Measurements from ENCODE around the gene IGF2BP3. TPM values are rescaled to one million over a fixed set of nuclear protein-coding genes. Genes with fewer than 3 reads are reported as not detected.
"Not testable (repeated sequence)": the region's sequence is repeated elsewhere in the genome, so short reads cannot be mapped to it uniquely, and the experiment has no call there.

Gene IGF2BP3
- 132 and 139 TPM in 2 replicates for total RNA-seq (2021)
- percentile 98 among the genes with signal in this experiment for Bru-seq, nascent RNA
- percentile 98 among the genes with signal in this experiment for BruChase-seq, experiment 1, labeled RNA remaining after a 2-hour chase
- BruChase-seq, experiment 2, labeled RNA remaining after a 6-hour chase = percentile 93 among the genes with signal in this experiment
- long read RNA-seq, partial matches to known transcripts = 1 of 15 reads
- long read RNA-seq, other reads (novel, unspliced or antisense) = 14 of 15 reads

DNA sequence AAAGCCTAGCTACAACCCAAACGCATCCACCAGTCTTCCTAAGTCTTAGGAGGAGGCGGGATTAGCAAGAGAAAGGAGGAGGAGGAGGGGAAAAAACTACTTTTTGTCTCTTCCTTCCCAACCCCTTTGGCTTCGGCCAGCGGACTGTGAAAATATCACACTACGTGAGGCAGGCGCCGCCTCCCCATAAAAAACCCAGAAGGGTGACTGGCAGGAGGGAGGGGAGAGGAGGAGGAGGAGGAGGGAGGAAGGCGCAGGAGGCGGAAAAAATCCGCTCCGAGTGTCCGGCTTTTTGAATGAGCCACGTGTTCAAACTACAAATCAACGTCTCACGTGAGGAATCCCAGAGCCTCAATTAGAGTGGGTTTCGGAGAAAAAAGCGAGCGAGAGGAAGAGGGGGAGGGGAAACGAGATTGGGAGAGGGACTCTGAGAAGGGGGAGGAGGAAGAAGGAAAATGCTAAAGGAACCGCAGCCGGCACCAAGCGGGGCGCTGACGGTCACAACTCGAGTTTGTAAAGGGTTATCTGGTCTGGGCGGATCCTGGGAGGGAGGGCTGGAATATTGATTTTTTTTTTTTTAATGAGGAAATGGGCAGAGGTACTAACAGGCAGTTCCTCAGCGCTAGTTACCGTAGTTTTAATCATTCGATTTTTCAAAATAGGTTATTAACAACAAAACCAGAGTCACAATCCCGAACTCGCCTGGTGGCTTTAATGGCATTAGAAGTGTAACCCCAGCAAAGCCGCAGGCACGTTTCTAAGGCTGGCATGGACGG lies at the start of gene IGF2BP3:
IGF2BP3 (minus strand) TSS at position 162 of the 776 bp plus-strand sequence. CDS start 381 bp downstream, outside the sequence.
- Histone ChIP-seq H3K4me2 (peak within 1 kb of the TSS; percentile 99), H4K20me1 (ENCODE audit: insufficient read depth) (no peaks in the 10 kb centered on the region), H3K27ac (peak within 1 kb of the TSS; percentile 92), H3K36me3 (ENCODE audit: low read depth) (peaks cover 9% of the 10 kb centered on the region; the same call in 1 of the 2 replicates), H3F3A (ENCODE audit: insufficient read depth, low read depth) (peaks cover 45% of the 10 kb centered on the region), H3K9me2 (ENCODE audit: insufficient read depth) (no peaks in the 10 kb centered on the region), H2AFZ (peak within 1 kb of the TSS; percentile 78), H3K9me3 (ENCODE audit: insufficient read depth, low read depth) (no peaks in the 10 kb centered on the region), H3K4me3 (peak within 1 kb of the TSS; percentile 73), H3K79me2 (ENCODE audit: low read depth) (peaks cover 76% of the 10 kb centered on the region), H3K4me1 (replicated peaks; ENCODE audit: insufficient read depth) (peaks cover 36% of the 10 kb centered on the region), H3K27me3 (ENCODE audit: insufficient read depth, low read depth) (no peaks in the 10 kb centered on the region)
- POLR2A ChIA-PET (ENCODE audit: unreplicated experiment) = interaction anchor here (0.6 to 0.9 kb wide), 4 partner anchors 52 to 910 kb away, joined by 3 to 5 read pairs (median 4); partner anchors contain the start of gene TRA2A
- CTCF ChIA-PET = interaction anchor here (0.5 to 0.7 kb wide), 2 partner anchors 585 to 905 kb away, joined by 3 to 11 read pairs; no protein-coding TSS in a partner anchor
- peak; percentile 97 to 98 for DNase-seq
- TF ChIP-seq EZH2 (IDR thresholded peaks at IDR 0.05; ENCODE audit: low read depth) = no peak
- TF ChIP-seq CTCF (conservative IDR thresholded peaks at IDR 0.05) = 0 out of 2 replicates have a peak, but pooled peaks have one; percentile 18
- no TSS peak for BruUV-seq (replicated peaks)
- intact Hi-C loops (cut with micrococcal nuclease; ENCODE audit: unreplicated experiment) = loop anchor here (1.0 to 10.0 kb wide), 6 partner anchors 60 to 1104 kb away; partner anchors contain the start of genes PALS2, STK31 and TOMM7

DNA sequence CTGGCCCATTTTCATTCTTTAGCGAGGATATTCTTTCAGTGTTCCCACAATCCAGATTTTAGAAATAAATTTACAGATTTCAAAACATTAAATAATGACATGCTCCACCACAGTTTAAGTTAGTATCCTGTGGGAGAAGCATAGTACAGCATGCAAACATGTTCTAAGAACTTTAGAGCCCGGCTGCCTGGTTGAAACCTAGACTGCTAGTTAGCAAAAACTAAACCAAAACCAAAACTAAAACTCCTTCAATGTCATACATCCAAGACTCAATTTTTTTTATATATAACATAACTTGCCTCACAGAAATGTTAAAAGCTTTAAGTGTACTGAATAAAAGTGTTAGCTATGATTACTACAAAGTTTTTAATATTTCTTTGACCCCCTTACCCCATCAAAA lies 44.5 kb upstream of the IGF2BP3 start:
- ChIA-PET POLR2A (ENCODE audit: unreplicated experiment) (interaction anchor here (0.6 to 0.7 kb wide), 2 partner anchors 100 to 253 kb away, joined by 3 to 16 read pairs; no protein-coding TSS in a partner anchor), CTCF (interaction anchor here (0.6 to 0.7 kb wide), 2 partner anchors 121 to 1567 kb away, joined by 4 to 7 read pairs; no protein-coding TSS in a partner anchor)
- no TSS peak for BruUV-seq (replicated peaks)
- intact Hi-C loops (cut with micrococcal nuclease; ENCODE audit: unreplicated experiment) = no loop called here
- Histone ChIP-seq H2AFZ (no peak overlapping the region), H3K4me3 (no peak overlapping the region), H4K20me1 (ENCODE audit: insufficient read depth) (peaks cover 90% of the 10 kb centered on the region), H3K9me3 (ENCODE audit: insufficient read depth, low read depth) (no peaks in the 10 kb centered on the region), H3K79me2 (ENCODE audit: low read depth) (peaks cover 84% of the 10 kb centered on the region), H3K9me2 (ENCODE audit: insufficient read depth) (no peaks in the 10 kb centered on the region), H3K36me3 (ENCODE audit: low read depth) (peaks cover 91% of the 10 kb centered on the region), H3F3A (ENCODE audit: insufficient read depth, low read depth) (peaks cover 63% of the 10 kb centered on the region), H3K4me2 (no peak overlapping the region), H3K27ac (no peak overlapping the region), H3K27me3 (ENCODE audit: insufficient read depth, low read depth) (no peaks in the 10 kb centered on the region), H3K4me1 (replicated peaks; ENCODE audit: insufficient read depth) (no peaks in the 10 kb centered on the region)
- DNase-seq = no peak
- TF ChIP-seq CTCF (conservative IDR thresholded peaks at IDR 0.05) (no peak), EZH2 (IDR thresholded peaks at IDR 0.05; ENCODE audit: low read depth) (no peak)

GRCh38 chr7:23513746-23514145 lies 43.5 kb upstream of the IGF2BP3 start:
- H2AFZ ChIP-seq; H3K9me2 ChIP-seq (ENCODE audit: insufficient read depth); H3K4me1 ChIP-seq (replicated peaks; ENCODE audit: insufficient read depth); H3K9me3 ChIP-seq (ENCODE audit: insufficient read depth, low read depth); H3K27ac ChIP-seq; POLR2A ChIA-PET (ENCODE audit: unreplicated experiment); H3K4me2 ChIP-seq; intact Hi-C loops (cut with micrococcal nuclease; ENCODE audit: unreplicated experiment); H3K27me3 ChIP-seq (ENCODE audit: insufficient read depth, low read depth); BruUV-seq (replicated peaks); H3K4me3 ChIP-seq: not testable (repeated sequence)
- CTCF ChIA-PET = interaction anchor here (0.7 kb wide), 1 partner anchor 117 kb away, joined by 3 read pairs; no protein-coding TSS in a partner anchor
- H3K79me2 ChIP-seq (ENCODE audit: low read depth) = peaks cover 84% of the 10 kb centered on the region
- H3F3A ChIP-seq (ENCODE audit: insufficient read depth, low read depth) = peaks cover 69% of the 10 kb centered on the region
- H4K20me1 ChIP-seq (ENCODE audit: insufficient read depth) = peaks cover 90% of the 10 kb centered on the region
- peak in 1 of 2 experiments; percentile 0 for DNase-seq
- H3K36me3 ChIP-seq (ENCODE audit: low read depth) = peaks cover 86% of the 10 kb centered on the region

Measured in PC-9 (cell line).